GM21528 (cell line): ENCODE results near the gene FGFR3.

Source experiments
- ATAC-seq: cut with Tn5 transposase; IDR thresholded peaks from one replicate; pipeline ENCODE4 v1.9.1; 2021; ENCODE audit warnings: mild to moderate bottlenecking, moderate library complexity; ENCODE audit not compliant: unreplicated experiment, low FRiP score

Gene FGFR3

DNA sequence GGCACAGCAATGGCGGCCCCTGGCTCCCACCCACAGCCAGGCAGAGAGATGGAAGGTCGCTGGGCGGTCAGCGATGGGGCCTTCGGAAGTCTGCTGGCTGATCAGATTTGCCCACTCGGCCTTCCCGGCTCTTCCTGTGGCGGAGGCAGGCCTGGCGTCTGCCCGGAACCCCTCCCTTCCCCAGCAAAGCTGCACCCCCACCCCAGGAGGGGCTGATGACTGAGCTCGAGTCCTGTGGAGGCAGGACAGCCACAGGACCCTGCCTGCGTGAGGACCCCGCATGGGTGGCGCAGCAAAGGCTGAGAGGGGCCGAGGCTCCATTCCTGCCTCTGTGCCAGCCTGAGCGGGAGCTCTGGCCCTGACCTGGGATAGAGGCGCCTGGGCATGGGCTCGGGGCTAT, 37.0 kb upstream of the FGFR3 start:
- ATAC-seq = no peak

- no peak for ATAC-seq
Observed at GRCh38 chr4:1756893-1757779, 36.0 kb upstream of the FGFR3 start.

GRCh38 chr4:1757836-1758235, 35.3 kb upstream of the FGFR3 start:
- ATAC-seq = no peak

DNA sequence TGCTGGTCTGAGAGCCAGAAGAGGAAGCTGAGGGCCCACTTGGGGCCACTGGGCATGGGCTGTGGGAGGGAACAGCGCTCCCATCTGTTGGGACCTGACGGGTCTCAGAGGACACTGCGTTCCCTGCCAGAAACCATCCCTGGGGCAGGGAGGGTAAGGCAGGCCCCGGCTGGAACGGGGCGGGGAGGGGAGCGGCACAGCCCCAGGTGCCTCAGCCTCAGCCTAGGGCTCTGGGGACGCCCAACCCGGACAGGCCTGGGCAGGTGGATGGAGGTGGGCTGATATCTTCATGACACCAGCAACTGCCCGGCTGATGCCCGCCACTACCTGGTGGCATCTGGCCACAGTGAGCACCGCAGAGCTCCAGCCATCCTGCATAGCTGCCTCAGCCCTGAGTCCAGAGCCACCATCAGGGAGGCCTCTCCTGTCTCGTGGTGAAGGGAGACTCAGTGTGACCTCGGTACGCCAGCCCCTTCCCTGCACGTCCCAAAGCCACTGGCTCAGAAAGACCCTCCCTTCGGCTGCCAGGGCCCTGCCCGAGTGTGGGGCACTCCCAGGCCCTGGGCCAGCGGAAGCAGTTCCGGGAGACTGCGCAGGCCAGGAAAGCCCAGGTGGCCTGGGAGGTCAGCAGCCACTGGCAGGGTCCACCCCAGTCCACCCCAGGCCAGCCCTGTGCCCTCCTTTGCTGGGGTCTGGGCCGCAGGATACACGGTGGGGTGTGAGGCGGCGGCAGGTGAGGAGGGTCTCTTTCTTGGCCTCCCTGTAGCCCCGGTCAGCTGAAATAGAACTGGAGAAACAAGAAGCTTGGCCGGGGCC, 34.6 kb upstream of the FGFR3 start:
- no peak for ATAC-seq

DNA sequence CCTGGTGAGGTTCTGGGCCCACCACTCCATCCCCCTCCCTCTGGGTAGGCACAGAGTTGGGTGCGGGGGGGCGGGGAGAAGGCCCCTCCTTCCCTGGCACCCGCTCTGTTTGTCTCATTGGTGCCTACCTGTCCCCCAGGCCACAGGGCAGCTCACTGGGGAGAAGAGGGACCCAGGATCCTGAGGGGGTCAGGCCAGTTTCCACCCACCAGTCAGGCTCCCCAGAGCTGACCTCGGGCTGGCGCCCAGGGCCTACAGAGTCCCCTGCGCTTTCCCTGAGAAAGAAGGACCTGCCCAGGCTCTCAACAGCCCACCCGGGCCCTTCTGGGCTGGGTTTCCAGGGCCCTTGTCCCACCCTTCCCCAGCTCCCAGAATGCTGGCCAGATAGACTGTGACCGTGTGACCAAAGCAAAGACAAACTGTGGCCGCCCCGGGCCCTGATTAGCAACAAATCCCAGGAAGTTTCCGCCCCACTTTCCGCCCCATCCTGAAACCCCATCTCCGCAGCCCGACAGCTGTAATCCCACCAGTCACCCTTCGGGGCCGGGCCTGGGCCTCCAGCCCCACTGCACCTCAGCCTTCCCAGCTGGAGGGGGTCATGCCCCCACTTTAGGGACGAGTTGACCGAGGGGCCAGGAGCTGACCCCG, 33.8 kb upstream of the FGFR3 start:
- no peak for ATAC-seq

DNA sequence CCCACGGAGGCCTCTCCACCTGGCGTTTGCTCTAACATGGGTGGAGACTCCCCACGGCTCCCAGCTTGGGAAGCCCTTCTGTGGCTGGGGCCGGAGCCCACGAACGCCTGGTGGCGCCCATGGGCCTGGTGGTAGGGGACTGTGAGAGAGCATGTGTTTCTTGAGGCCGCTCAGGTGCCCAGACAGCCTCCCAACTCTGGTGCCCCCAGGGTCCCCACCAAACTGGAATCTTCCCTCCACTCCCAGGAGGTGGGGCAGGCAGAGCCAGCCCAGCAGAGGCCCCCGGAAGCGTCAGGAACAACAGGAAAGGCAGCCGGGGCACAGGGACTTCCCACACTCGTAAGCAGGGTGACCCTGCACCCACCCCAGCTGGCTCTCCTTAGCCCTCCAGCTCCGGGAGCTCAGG, 33.3 kb upstream of the FGFR3 start:
- ATAC-seq = no peak

GRCh38 chr4:1760521-1761071, 32.5 kb upstream of the FGFR3 start:
- no peak for ATAC-seq

DNA sequence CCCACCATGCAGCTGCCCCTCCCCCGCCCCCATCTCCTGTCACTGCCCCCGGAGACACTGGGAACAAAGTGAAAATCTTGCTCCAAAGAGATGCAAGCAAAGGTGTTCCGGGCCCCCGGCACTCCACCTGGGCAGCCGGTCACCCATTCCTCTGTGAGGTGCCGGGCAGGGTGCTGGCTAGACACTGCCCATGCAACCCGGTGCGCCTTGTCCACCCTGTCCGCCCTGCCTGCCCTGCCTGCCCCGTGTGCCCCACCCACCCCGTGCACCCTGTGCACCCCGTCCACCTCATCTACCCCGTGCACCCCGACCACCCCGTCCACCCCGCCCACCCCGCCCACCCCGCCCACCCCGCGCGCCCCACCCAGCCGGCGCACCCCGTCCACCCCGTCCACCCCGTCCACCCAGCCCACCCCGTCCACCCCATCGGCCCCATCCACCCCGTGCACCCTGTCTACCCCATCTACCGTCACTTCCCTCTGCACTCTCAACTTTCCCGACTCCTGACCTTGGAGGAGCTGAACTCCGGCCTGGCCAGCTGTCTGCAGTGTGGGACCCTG, 31.9 kb upstream of the FGFR3 start:
- ATAC-seq = no peak

- no peak for ATAC-seq
Observed at GRCh38 chr4:1762264-1763010, 30.7 kb upstream of the FGFR3 start.

GRCh38 chr4:1763070-1763549, 30.0 kb upstream of the FGFR3 start:
- ATAC-seq = no peak

GRCh38 chr4:1763550-1764080, 29.5 kb upstream of the FGFR3 start:
- ATAC-seq = no peak

DNA sequence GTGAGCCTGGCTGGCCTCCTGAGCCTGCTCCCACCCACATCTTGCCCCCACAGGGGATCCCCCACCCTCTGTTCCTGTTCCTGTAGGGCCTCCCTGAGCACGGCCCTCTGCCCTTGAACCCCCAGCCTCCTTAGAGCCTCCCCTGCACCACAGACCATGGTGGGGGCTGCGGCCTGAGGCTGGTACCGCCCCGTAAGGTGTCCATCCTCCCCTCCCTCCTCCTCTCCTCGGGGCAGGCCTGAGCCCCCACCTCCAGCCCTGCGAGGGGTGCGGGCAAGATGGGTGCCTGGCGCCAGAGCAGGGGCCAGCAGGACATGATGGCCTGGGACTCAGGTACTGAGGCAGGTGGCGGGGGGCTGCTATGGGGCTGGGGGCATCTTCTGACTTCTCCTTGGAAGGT, 28.4 kb upstream of the FGFR3 start:
- ATAC-seq = no peak

DNA sequence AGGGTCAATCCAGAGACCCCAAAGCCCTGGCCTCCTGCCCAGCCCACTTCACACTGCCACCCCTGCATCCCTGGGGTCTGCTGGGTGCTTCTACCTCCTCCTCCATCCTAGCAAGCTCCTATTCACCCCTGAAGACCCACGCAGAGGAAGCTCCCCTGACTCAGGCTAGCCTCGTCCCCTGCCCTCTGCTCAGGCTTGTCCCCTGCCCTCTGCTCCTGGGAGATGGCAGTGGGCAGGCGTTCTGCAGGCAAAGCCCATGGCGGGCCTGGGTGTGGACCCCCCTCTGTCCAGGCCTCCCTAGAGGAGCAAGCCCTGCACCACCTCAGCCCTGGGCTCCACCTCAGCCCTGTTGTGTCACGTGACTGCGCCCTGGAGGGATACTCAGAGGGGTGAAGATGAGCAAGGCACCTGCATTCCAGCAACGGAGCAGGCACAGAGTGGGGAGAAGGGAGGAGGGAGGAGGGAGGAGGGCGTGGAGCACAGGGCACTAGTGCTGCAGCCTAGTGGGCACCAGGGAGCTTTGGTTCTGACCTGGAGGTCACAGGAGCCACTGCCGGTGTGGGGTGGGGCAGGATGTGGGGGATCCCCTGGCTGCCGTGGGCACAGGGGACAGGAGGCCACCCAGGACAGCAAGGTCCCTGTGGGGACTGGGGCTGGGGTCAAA, 27.6 kb upstream of the FGFR3 start:
- ATAC-seq = no peak

DNA sequence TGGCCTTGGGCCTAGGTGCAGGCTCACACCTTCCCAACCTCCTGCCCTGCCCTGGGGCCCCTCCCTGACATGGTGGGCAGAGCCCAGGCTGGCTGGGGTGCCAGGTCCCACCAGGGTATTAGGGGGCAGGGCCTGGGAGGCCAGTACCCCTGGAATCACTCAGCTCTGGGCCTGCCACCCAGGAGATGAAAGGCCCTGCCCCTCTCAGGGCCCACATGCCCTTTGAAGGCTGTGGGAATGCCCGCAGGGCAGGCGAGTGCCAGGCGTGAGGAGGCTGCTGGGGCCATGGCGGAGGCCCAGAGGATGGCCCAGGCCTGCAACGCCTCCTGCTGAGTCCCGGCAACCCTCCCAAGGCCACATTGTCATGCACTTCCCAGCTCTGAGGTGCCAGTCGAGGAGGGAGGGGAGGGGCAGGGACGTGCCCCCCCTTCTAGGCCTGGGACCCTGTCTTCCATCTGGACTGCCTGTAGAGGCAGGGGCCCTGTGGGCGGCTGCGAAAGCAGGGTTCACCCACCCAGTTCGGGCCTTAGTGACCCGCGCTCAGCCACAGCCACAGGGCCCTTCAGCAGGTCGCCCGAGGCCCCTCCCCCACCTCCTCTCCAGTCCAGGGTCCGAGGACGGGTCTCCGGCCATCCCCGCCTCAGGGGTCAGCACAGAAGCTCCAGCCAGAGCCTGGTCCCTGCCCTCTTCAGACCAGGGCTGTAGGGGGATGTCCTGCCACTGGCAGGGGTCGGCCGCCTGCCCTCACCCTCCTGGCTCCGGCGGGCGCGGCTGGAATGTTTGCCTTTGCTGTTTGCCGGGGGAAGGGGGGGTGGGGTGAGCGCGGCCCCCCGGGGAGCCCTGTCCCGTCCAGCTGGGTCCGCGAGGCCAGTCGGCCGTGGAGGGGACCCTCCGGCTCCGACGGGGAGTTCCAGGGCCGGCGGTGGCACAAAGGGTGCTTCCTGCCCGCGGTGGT, 26.7 kb upstream of the FGFR3 start:
- no peak for ATAC-seq

DNA sequence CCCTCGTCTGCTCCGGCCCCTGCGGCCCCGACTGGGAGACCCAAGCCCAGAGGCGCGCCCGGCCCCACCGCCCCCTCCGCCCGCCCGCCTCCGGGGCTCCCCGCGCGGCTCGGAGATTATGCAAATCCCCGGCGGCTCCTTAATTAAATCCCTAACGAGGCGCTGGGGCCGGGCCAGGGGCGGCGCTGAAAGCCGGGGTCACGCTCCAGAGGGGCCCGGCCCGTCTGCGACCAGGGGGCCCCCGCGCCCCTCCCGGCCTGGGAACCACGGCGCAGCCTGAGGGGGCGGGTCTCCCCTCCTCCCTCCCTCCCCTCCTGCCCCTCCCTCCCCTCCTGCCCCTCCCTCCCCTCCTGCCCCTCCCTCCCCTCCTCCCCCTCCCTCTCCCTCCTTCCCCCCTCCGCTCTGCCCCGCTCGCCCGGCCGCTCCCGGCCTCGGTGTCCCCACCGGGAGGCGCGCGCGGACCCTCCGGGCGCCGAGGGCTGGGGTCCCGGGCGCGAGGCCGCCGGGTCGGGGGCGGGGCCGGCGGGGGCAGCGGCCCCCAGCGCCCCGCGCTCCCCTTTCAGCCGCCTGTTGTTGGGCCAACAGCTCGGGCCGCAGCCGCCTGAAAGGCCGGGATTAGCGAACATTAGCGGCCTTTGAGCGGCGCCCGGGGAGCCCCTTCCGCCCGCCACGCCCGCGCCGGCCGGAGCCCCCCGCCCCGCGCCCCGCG, 25.9 kb upstream of the FGFR3 start:
- no peak for ATAC-seq

- no peak for ATAC-seq
Observed at GRCh38 chr4:1767770-1768366, 25.2 kb upstream of the FGFR3 start.
